ENCODE measurements around the gene UCK2.

The UCK2 gene

GRCh38 chr1:165847486-165847885, 20.1 kb downstream of the UCK2 start:
- Histone ChIP-seq H3K27ac (ENCODE audit: low read length) (no peak overlapping the region), H3K4me2 (ENCODE audit: low read length) (no peak overlapping the region), H3K4me3 (ENCODE audit: low read length) (no peak overlapping the region), H3K4me1 (ENCODE audit: low read length) (peaks cover 11% of the 10 kb centered on the region), H3K27me3 (ENCODE audit: low read depth, low read length) (no peaks in the 10 kb centered on the region), H3K79me2 (ENCODE audit: low read length) (peaks cover 97% of the 10 kb centered on the region), H4K20me1 (ENCODE audit: insufficient read depth, low read length) (peaks cover 76% of the 10 kb centered on the region), H3K9ac (ENCODE audit: low read length) (no peak overlapping the region), H3K36me3 (replicated peaks; ENCODE audit: low read depth, low read length) (peaks cover 7% of the 10 kb centered on the region), H2AFZ (ENCODE audit: low read depth, low read length) (no peak overlapping the region), H3K9me3 (ENCODE audit: insufficient read depth, low read length) (no peaks in the 10 kb centered on the region)
- no peak for TF ChIP-seq EZH2phosphoT487 (IDR thresholded peaks at IDR 0.05; ENCODE audit: low read depth)
- TF ChIP-seq CTCF (IDR thresholded peaks at IDR 0.05; ENCODE audit: low read depth, low read length), result no peak

GRCh38 chr1:165849353-165850133, 22.1 kb downstream of the UCK2 start:
- H3K4me1 ChIP-seq (ENCODE audit: low read length), result peaks cover 15% of the 10 kb centered on the region
- H3K4me2 ChIP-seq (ENCODE audit: low read length), result no peak overlapping the region
- H3K9me3 ChIP-seq (ENCODE audit: insufficient read depth, low read length), result no peaks in the 10 kb centered on the region
- peaks cover 97% of the 10 kb centered on the region for H3K79me2 ChIP-seq (ENCODE audit: low read length)
- no peak overlapping the region for H3K4me3 ChIP-seq (ENCODE audit: low read length)
- H3K9ac ChIP-seq (ENCODE audit: low read length), result no peak overlapping the region
- peaks cover 61% of the 10 kb centered on the region for H4K20me1 ChIP-seq (ENCODE audit: insufficient read depth, low read length)
- no peak overlapping the region for H3K27ac ChIP-seq (ENCODE audit: low read length)
- H3K36me3 ChIP-seq (replicated peaks; ENCODE audit: low read depth, low read length), result peaks cover 7% of the 10 kb centered on the region
- no peak overlapping the region for H2AFZ ChIP-seq (ENCODE audit: low read depth, low read length)
- no peaks in the 10 kb centered on the region for H3K27me3 ChIP-seq (ENCODE audit: low read depth, low read length)
- TF ChIP-seq CTCF (IDR thresholded peaks at IDR 0.05; ENCODE audit: low read depth, low read length), result no peak
- no peak for TF ChIP-seq EZH2phosphoT487 (IDR thresholded peaks at IDR 0.05; ENCODE audit: low read depth)

- Histone ChIP-seq H3K79me2 (ENCODE audit: low read length) (peaks cover 96% of the 10 kb centered on the region), H3K36me3 (replicated peaks; ENCODE audit: low read depth, low read length) (peaks cover 7% of the 10 kb centered on the region), H3K4me3 (ENCODE audit: low read length) (no peak overlapping the region), H3K27me3 (ENCODE audit: low read depth, low read length) (no peaks in the 10 kb centered on the region), H2AFZ (ENCODE audit: low read depth, low read length) (no peak overlapping the region), H3K9me3 (ENCODE audit: insufficient read depth, low read length) (no peaks in the 10 kb centered on the region), H3K27ac (ENCODE audit: low read length) (no peak overlapping the region), H3K4me2 (ENCODE audit: low read length) (peak overlapping the region; percentile 17; the same call in 1 of the 2 replicates), H4K20me1 (ENCODE audit: insufficient read depth, low read length) (peaks cover 53% of the 10 kb centered on the region), H3K9ac (ENCODE audit: low read length) (no peak overlapping the region), H3K4me1 (ENCODE audit: low read length) (peaks cover 31% of the 10 kb centered on the region)
- TF ChIP-seq EZH2phosphoT487 (IDR thresholded peaks at IDR 0.05; ENCODE audit: low read depth) (no peak), CTCF (IDR thresholded peaks at IDR 0.05; ENCODE audit: low read depth, low read length) (no peak)
Measured at GRCh38 chr1:165851034-165851658, 23.7 kb downstream of the UCK2 start.

GRCh38 chr1:165852871-165853270, 25.5 kb downstream of the UCK2 start:
- Histone ChIP-seq H3K4me3 (ENCODE audit: low read length) (no peak overlapping the region), H3K4me2 (ENCODE audit: low read length) (no peak overlapping the region), H3K79me2 (ENCODE audit: low read length) (peaks cover 96% of the 10 kb centered on the region), H3K9ac (ENCODE audit: low read length) (no peak overlapping the region), H3K36me3 (replicated peaks; ENCODE audit: low read depth, low read length) (peaks cover 3% of the 10 kb centered on the region), H3K27ac (ENCODE audit: low read length) (no peak overlapping the region), H2AFZ (ENCODE audit: low read depth, low read length) (no peak overlapping the region), H3K4me1 (ENCODE audit: low read length) (peaks cover 48% of the 10 kb centered on the region), H3K27me3 (ENCODE audit: low read depth, low read length) (no peaks in the 10 kb centered on the region), H4K20me1 (ENCODE audit: insufficient read depth, low read length) (peaks cover 45% of the 10 kb centered on the region), H3K9me3 (ENCODE audit: insufficient read depth, low read length) (no peaks in the 10 kb centered on the region)
- no peak for TF ChIP-seq CTCF (IDR thresholded peaks at IDR 0.05; ENCODE audit: low read depth, low read length)
- no peak for TF ChIP-seq EZH2phosphoT487 (IDR thresholded peaks at IDR 0.05; ENCODE audit: low read depth)
